Glutamatergic neuron (in vitro differentiated cells): Measurements from ENCODE around the gene FIGN. TPM values are rescaled to one million over a fixed set of nuclear protein-coding genes. Genes with fewer than 3 reads are reported as not detected.

Source experiments
- DNase-seq: peaks from one replicate; pipeline ENCODE4 v3.0.0; 2022
- H3K27ac Mint-ChIP-seq: one replicate; pipeline ENCODE4 v1.8.0; 2020; ENCODE audit warnings: mild to moderate bottlenecking, mixed read lengths, inconsistent platforms; ENCODE audit not compliant: unreplicated experiment
- H3K27me3 Mint-ChIP-seq: one replicate; pipeline ENCODE4 v1.8.0; 2020; ENCODE audit warnings: mild to moderate bottlenecking, moderate library complexity, mixed read lengths, inconsistent platforms; ENCODE audit not compliant: unreplicated experiment
- H3K36me3 Mint-ChIP-seq: one replicate; pipeline ENCODE4 v1.8.0; 2020; ENCODE audit warnings: mild to moderate bottlenecking, mixed read lengths, inconsistent platforms; ENCODE audit not compliant: unreplicated experiment
- H3K4me1 Mint-ChIP-seq: one replicate; pipeline ENCODE4 v1.8.0; 2020; ENCODE audit warnings: mild to moderate bottlenecking, low read depth, mixed read lengths, inconsistent platforms; ENCODE audit not compliant: unreplicated experiment
- H3K4me3 Mint-ChIP-seq: one replicate; pipeline ENCODE4 v1.8.0; 2020; ENCODE audit warnings: mild to moderate bottlenecking, mixed read lengths, inconsistent platforms; ENCODE audit not compliant: unreplicated experiment
- H3K9me3 Mint-ChIP-seq: one replicate; pipeline ENCODE4 v1.8.0; 2020; ENCODE audit warnings: mild to moderate bottlenecking, moderate library complexity, mixed read lengths, inconsistent platforms; ENCODE audit not compliant: unreplicated experiment
- total RNA-seq: library from RNA; stranded (reverse); fragmentation: NEBNext Ultra II Directional; extraction: Animal tissue kit (Norgen Biotek cat#: 25700); gene quantifications from one replicate; pipeline ENCODE4 v1.2.1, GENCODE V29; 2021; ENCODE audit not compliant: unreplicated experiment
- TF ChIP-seq, protein P1 (sequence below): fragments of 200-600 bp; sonication (generic); IDR thresholded peaks from one replicate; pipeline ENCODE4 v1.5.0; 2021; ENCODE audit not compliant: partially characterized antibody, unreplicated experiment

Gene FIGN
- total RNA-seq, 1 donor from 2014 or later, result 12.4 TPM

DNA sequence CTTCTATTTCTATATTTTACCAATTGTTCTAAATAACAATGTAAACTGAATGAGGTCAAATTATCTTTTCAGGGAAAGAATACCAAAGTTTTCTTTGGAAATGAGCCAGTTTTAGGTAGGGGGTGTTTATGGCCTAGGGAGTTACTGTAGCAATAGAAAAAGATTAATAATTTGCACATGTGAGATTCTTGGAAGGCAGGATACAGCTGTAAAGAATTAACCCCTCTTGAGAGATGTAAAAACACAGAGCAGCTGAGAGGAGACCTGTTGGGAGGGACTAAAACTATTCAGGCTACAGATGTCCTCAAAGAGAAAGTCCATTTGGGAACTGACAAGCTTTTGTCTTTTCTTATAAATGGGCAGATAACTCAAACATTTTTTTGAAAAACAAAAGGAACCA lies 182.2 kb downstream of the FIGN start:
- no peak overlapping the region for H3K27ac Mint-ChIP-seq
- TF ChIP-seq, protein P1, sequence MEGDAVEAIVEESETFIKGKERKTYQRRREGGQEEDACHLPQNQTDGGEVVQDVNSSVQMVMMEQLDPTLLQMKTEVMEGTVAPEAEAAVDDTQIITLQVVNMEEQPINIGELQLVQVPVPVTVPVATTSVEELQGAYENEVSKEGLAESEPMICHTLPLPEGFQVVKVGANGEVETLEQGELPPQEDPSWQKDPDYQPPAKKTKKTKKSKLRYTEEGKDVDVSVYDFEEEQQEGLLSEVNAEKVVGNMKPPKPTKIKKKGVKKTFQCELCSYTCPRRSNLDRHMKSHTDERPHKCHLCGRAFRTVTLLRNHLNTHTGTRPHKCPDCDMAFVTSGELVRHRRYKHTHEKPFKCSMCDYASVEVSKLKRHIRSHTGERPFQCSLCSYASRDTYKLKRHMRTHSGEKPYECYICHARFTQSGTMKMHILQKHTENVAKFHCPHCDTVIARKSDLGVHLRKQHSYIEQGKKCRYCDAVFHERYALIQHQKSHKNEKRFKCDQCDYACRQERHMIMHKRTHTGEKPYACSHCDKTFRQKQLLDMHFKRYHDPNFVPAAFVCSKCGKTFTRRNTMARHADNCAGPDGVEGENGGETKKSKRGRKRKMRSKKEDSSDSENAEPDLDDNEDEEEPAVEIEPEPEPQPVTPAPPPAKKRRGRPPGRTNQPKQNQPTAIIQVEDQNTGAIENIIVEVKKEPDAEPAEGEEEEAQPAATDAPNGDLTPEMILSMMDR, result no peak
- DNase-seq, result no peak
- no peaks in the 10 kb centered on the region for H3K27me3 Mint-ChIP-seq
- H3K36me3 Mint-ChIP-seq, result no peaks in the 10 kb centered on the region
- no peaks in the 10 kb centered on the region for H3K4me1 Mint-ChIP-seq
- no peak overlapping the region for H3K4me3 Mint-ChIP-seq
- no peaks in the 10 kb centered on the region for H3K9me3 Mint-ChIP-seq

DNA sequence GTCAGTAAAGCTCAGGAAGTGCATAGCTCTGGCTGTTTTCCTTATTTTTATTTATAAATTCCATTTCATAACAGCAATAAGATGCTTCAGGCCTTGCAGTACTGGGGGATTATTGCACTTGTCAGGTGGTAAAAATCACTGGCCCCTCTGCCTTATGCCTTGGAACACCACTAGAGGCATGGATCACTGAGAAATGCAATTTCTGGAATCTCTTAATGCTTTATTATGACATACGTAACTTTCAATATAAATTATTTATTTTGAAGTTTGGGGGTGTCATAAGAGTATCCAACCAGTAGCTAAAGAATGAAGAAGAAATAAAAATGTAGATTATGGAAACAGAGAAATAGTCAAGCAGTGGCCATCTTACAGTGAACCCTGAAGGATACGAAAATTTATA lies 183.1 kb downstream of the FIGN start:
- no peaks in the 10 kb centered on the region for H3K27me3 Mint-ChIP-seq
- no peak for DNase-seq
- H3K4me1 Mint-ChIP-seq, result no peaks in the 10 kb centered on the region
- no peak overlapping the region for H3K27ac Mint-ChIP-seq
- TF ChIP-seq, protein P1, result no peak
- no peak overlapping the region for H3K4me3 Mint-ChIP-seq
- H3K9me3 Mint-ChIP-seq, result no peaks in the 10 kb centered on the region
- H3K36me3 Mint-ChIP-seq, result no peaks in the 10 kb centered on the region

DNA sequence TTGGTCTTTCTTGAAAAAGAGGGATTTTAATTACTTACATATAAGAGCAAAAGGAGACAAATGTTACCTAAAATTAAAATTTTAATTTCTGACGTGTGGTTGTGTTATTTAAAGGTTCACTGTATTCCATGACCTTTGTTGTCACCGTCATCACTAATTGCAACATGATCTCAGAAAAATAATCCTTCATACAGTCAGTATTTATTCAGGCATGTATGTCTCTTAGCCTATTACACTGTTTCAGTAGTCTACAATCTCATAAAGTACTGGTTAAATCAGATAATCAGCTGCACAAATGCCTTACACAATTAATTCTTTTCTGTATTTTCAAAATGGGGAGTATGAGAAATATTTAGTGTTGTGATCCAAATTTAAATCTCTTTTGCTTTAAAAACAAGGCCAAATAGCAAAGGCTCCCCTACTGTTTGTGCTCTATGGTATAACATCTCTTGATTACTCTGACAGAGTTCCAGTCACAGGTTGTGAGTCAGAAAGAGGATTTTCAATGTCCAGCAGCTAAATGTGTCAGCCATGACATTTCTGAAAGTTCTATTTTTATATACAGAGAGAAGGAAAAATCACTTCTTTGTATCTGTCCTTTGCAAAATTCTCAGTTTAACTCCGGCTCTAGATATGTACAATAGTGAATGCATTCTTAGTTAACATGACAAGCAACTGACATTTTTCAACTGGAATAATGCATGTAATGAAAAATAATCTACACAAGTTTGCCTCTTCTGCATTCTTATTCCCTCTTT lies 184.0 kb downstream of the FIGN start:
- no peak overlapping the region for H3K27ac Mint-ChIP-seq
- no peaks in the 10 kb centered on the region for H3K27me3 Mint-ChIP-seq
- no peaks in the 10 kb centered on the region for H3K4me1 Mint-ChIP-seq
- H3K36me3 Mint-ChIP-seq, result no peaks in the 10 kb centered on the region
- no peak overlapping the region for H3K4me3 Mint-ChIP-seq
- TF ChIP-seq, protein P1, result no peak
- H3K9me3 Mint-ChIP-seq, result no peaks in the 10 kb centered on the region
- no peak for DNase-seq

DNA sequence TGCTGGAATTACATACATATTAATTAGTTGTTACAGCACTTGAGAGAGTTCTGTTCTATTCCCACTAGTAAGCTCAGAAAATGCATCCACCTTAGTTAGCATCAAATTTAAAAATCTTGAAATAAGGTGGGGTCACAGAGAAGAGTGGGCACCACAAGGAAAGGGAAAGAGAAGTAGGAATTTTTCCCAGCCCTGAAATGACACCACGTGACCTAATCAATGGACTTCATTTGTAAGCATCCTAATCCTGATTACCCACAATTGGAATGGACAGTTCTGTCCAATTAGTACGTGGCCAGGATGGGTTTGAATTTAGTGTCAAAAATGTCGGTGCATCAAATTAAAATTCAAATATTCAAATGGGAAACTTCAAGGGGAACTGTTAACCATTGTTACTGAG lies 186.8 kb downstream of the FIGN start:
- DNase-seq, result no peak
- no peaks in the 10 kb centered on the region for H3K27me3 Mint-ChIP-seq
- no peak overlapping the region for H3K27ac Mint-ChIP-seq
- no peaks in the 10 kb centered on the region for H3K9me3 Mint-ChIP-seq
- H3K36me3 Mint-ChIP-seq, result no peaks in the 10 kb centered on the region
- H3K4me3 Mint-ChIP-seq, result no peak overlapping the region
- TF ChIP-seq, protein P1, result no peak
- no peaks in the 10 kb centered on the region for H3K4me1 Mint-ChIP-seq
